Left ventricle myocardium superior (tissue), 1 donor: ENCODE data around the gene DIP2C. TPM values are rescaled to one million over a fixed set of nuclear protein-coding genes. Genes with fewer than 3 reads are reported as not detected.
"Not testable (repeated sequence)": the region's sequence is repeated elsewhere in the genome, so short reads cannot be mapped to it uniquely, and the experiment has no call there.

Source experiments
- ATAC-seq: fragments of 200-7000 bp; cut with Tn5 transposase; one replicate; pipeline ENCODE4 v1.9.1; 2020; ENCODE audit warnings: mild to moderate bottlenecking, moderate library complexity
- DNase-seq: peaks from one replicate; pipeline ENCODE4 v3.0.0-alpha.2; 2020
- intact Hi-C: fragments of 100-400 bp; cut with micrococcal nuclease; formaldehyde crosslinking; loops from one replicate; pipeline ENCODE4 v1.11.0; 2022
- total RNA-seq: library from RNA; stranded (reverse); fragmentation: NEBNext Ultra II Directional; extraction: Animal tissue kit (Norgen Biotek cat#: 25700); gene quantifications from one replicate; pipeline ENCODE4 v1.2.1, GENCODE V29; 2021
- donor health status: DM: no; HTN: yes; CAD: no; lungs with severe emphysema.

The DIP2C gene
- total RNA-seq, 1 donor from 2014 or later: 32.6 TPM

GRCh38 chr10:634256-634655 is 55.2 kb downstream of the DIP2C start:
- intact Hi-C loops: no loop called here
- no peak for DNase-seq
- ATAC-seq: peak; percentile 46

GRCh38 chr10:633279-634245 is 55.9 kb downstream of the DIP2C start:
- intact Hi-C loops: no loop called here
- ATAC-seq: peak; percentile 70
- peak; percentile 55 for DNase-seq

DNA sequence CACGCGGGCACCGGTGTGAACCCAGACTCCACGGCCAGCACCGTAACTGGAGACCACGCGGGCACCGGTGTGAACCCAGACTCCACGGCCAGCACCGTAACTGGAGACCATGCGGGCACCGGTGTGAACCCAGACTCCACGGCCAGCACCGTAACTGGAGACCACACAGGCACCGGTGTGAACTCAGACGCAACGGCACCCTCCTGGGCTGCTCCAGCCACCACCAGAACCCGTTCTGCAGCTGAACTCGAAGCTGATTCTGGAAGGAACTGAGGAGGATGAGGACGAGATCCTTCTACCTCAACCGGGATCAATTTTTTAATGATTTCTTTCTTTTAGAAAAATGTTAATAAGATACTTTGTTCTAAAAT is 56.7 kb downstream of the DIP2C start:
- ATAC-seq, intact Hi-C loops, DNase-seq: not testable (repeated sequence)

- DNase-seq, ATAC-seq, intact Hi-C loops: not testable (repeated sequence)
Observed at GRCh38 chr10:632155-632806, 57.2 kb downstream of the DIP2C start.

- intact Hi-C loops: no loop called here
- no peak for ATAC-seq
Observed at GRCh38 chr10:631266-631665, 58.2 kb downstream of the DIP2C start.

DNA sequence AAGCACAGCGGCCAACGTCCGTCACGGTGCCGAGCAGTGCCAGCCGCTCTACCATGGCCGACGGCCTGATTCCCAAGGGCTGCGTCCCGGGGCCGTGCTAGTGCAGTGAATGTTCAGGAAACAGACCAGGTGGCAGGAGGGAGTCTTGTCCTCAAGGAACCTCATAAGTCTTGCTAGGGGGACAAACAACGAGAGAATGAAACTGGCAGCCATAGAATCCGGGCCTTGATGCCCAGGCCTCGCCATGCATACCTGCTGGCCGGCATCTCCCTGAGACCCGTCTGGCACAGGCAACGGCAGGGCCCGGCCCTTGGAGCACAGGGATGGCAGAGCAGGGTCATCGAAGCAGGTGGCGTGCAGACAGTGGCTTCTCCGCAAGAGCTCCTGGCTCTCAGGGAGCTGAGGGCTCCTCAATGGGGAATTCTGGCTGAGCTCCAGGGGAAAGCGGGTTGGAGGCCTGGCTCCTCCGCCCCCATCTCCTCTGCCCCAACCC is 58.8 kb downstream of the DIP2C start:
- no peak for DNase-seq
- no peak for ATAC-seq

More at GRCh38 chr10:631266-631665, 58.2 kb downstream of the DIP2C start:
- no peak for DNase-seq

DNA sequence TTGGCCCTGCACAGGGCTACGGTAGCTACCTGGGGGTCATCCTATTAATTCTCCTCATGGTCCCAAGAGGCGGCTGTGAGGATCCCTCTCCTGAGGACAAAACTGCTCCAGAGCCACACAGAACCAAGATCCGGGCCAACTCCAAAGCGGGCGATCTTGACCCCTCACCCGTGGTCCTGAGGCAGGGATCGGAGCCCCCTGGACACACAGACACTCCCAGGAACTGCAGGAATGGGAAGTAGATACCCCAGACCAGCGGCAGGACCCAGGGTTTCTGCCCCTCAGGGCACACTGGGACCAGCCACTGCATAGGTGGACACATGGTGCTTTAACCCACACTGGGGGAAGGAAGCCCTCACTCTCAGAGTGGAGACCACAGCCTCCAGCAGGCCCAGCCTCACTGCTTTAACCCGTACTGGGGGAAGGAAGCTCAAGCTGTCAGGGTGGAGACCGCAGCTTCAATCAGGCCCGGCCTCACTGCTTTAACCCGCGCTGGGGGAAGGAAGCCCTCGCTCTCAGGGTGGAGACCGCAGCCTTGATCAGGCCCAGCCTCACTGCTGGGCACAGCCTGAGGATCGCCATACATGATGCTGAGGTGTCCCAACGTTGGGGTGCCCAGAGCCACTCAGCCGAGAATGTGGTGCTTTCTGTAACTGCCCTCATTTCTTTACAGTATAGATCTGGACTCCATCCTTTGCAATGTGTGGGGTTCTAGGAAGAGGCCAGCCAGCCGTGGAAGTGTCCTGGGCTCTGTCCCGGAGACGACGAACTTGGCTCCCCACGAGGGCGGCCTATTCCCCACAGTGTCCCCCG is 60.1 kb downstream of the DIP2C start:
- DNase-seq: no peak
- ATAC-seq: no peak
- intact Hi-C loops: no loop called here

More for the DNA sequence above, 58.8 kb downstream of the DIP2C start:
- intact Hi-C loops: no loop called here

DNA sequence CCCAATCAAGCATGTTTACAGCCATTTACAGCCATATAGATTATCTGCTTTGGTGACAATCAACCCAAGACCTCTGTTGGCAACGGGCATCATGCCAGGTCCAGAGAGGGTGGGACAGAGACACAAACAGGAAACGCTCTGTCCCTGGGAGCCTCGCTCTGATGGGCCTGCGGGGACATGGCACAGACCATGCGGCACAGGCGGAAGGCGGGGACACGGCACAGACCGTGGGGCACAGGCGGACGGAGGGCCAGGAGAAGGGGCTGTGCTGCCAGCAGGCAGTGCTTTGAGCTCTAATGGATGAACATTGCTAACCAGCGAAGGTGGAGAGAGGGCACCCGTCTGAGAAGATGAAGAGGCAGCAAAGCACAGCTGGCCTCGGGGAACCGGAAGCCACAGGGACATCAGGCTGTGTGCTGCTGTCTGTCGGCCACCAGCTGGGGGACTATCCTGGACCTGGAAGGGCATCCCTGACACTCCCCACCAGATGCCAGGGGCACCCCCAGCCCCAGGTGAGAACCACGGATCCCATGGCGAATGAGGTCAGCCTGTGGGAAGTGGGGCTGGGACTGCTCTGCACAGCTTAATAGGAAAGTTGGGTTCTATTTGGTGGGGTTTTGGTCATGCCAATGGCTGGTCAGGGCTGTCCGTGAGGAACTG is 61.0 kb downstream of the DIP2C start:
- peak; percentile 35 for DNase-seq
- intact Hi-C loops: no loop called here
- no peak for ATAC-seq

DNA sequence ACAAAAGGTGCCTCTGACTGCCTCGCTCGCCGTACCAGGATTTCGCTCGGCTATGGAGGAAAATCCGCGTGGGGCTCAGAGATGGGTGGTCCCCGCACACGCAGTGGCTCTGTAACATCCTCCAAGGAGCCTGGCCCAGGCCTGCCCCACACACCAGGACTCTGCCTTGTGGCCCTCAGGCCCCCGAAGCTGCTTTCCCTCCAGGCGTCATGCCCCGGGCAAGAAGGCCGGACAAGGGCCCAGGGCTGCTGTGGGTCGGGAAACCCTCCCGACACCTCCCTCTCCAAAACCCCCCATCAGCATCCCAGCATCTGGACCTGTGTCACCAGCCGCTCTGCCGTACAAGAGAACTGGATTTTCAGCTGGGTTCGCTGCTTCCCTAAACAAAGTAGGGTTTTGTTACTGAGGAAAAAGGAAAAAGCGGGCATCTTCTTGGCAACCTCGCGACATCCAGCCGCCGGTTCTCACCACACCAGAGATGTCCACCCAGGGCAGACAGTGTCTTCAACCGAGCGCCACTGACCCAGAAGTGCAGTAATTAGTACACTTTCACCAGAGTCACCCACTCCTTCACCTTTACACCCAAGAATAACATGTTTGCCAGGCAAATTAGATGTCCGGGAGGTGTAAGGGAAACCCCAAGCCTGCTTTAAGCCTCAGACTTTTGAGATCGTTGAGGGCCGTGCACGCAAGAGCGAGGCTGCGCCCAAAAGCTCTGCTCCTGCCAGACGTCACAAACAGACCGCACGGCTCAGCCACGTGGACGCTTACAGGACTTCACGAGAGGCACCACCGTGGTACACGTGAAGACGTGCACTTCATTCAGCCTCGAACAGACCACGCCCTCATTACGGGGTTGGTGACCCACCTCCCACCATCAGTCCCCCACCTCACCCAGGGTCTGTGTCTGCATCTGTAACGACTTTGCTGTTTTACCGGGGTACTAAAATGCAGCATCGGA is 62.2 kb downstream of the DIP2C start:
- intact Hi-C loops: no loop called here
- no peak for ATAC-seq
- DNase-seq: no peak

DNA sequence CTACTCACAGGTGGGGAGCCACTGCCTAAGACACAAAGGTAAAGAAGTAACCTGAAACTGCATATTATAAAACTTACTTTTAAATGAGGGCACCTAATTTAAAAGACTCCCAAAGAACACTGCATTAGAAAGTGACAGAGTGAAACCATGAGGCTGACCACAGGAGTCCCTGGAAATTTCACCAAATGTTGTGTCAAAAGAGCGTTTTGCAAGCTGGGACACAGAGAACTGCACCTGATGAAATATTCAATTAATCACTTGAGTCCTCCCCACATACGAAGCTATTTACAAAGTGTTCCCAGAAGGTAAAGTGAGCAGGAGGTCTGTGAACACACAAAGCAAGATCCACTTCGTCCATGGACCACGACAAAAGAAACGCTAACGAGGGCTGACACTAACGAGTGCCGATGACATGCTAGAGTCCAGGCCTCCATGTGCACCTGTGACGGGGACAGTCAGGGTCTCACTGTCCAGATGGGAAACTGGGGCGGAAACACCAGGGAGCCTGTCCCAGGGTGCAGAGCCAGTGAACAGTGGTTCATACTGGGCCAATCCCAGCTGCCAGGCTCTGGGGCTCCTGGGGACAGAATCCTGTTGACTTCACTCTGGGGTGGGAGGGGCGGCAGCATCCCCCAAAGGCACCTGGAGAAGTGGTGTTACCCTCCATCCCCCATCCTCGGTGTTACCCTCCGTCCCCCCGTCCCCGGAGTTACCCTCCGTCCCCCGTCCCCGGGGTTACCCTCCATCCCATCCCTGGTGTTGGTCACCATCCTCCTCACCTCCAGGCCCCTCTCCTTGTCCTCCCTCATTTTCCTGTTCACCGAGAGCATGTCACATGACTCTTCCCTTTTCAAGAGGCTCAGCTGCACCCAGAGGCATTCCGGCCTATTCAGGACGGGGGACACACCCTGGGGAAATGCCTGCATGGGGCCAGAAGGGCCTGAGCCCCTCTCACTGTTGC is 63.4 kb downstream of the DIP2C start:
- intact Hi-C loops: no loop called here
- ATAC-seq (no peak), DNase-seq (no peak)

- intact Hi-C loops: no loop called here
- ATAC-seq: peak; percentile 89
- DNase-seq: peak; percentile 84
Observed at GRCh38 chr10:625333-625696, 64.2 kb downstream of the DIP2C start.

GRCh38 chr10:624605-625332 is 64.7 kb downstream of the DIP2C start:
- DNase-seq (peak; percentile 83), ATAC-seq (peak; percentile 88)
- intact Hi-C loops: no loop called here

DNA sequence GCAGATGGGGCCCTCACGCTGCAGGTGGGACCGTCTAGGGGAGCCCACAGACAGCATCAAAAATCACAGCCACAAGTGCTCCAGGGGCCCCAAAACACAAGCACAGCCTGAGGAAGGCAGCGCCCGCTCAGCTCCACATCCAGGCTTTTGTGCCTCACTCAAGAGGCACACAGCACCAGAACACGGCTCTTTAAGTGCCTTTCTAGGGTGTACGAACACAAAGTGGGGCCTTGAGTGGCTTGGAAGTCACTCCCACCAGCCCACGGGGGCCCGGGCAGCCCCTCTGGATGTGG is 65.2 kb downstream of the DIP2C start:
- intact Hi-C loops: no loop called here

GRCh38 chr10:623477-624311 is 65.8 kb downstream of the DIP2C start:
- no peak for ATAC-seq
- DNase-seq: no peak
- intact Hi-C loops: no loop called here

More for the DNA sequence above, 65.2 kb downstream of the DIP2C start:
- DNase-seq: no peak
- no peak for ATAC-seq

GRCh38 chr10:623014-623413 is 66.5 kb downstream of the DIP2C start:
- DNase-seq: no peak
- intact Hi-C loops: no loop called here
- ATAC-seq: no peak
